Epithelial cell of esophagus (primary cell): ENCODE results near the gene GABARAP.

Source experiments
- DNase-seq: peaks from one replicate; pipeline ENCODE4 v3.0.0; 2010; ENCODE audit warnings: low read depth
- H3K4me3 ChIP-seq: 2 replicates; pipeline ENCODE4 v1.5.1; 2011; ENCODE audit warnings: mild to moderate bottlenecking, low read length, control low read depth
- CTCF ChIP-seq: IDR thresholded peaks from 2 replicates; pipeline ENCODE4 v1.5.1; 2011; ENCODE audit warnings: low read depth, mild to moderate bottlenecking, low read length, control low read depth, inconsistent platforms; ENCODE audit not compliant: insufficient read depth; ENCODE audit errors: missing control alignments

Gene GABARAP

GRCh38 chr17:7205561-7205960 is 36.7 kb downstream of the GABARAP start:
- DNase-seq: no peak
- no peak for TF ChIP-seq CTCF
- peak overlapping the region; percentile 45 for H3K4me3 ChIP-seq

GRCh38 chr17:7204828-7205461 is 37.3 kb downstream of the GABARAP start:
- TF ChIP-seq CTCF: no peak
- peak; percentile 62 for DNase-seq
- peak overlapping the region; percentile 45 for H3K4me3 ChIP-seq

DNA sequence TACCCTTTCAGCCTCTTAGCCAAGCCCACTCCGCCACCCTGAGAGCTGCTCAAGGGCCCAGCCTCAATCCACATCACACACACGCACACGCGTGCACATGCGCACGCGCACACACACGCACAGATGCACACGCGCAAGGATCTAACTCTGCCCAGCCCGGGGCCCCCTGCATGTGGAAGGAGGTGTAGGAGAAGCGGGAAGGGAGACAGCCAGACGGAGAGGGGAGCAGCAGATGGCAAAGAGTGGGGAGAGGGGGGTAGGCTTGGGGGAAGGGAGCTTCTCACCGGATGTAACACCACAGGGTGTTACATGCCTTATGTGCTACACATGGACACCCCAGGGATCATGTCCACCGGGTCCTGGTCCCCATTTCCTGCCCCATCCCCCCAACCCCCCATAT is 37.9 kb downstream of the GABARAP start:
- no peak for DNase-seq
- no peak for TF ChIP-seq CTCF
- H3K4me3 ChIP-seq: no peak overlapping the region

DNA sequence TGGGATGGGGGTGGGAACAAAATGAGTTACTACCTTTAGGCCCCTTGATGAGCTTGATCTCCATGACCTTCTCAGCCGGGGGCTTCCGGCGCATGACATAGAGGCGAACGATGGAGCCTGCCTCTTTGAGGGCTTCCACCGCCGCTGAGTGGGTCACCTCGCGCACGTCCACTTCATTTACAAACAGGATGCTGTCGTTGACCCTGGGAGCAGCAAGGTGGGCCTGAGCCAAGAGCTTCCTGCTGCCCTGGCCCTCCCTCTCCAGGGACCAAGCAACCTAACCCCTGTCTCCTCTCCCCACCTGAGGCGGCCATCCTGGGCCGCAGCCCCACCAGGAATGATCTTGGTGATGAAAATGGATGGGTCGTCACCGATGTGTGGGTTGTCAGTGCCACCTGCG is 38.9 kb downstream of the GABARAP start:
- DNase-seq: no peak
- no peak overlapping the region for H3K4me3 ChIP-seq

DNA sequence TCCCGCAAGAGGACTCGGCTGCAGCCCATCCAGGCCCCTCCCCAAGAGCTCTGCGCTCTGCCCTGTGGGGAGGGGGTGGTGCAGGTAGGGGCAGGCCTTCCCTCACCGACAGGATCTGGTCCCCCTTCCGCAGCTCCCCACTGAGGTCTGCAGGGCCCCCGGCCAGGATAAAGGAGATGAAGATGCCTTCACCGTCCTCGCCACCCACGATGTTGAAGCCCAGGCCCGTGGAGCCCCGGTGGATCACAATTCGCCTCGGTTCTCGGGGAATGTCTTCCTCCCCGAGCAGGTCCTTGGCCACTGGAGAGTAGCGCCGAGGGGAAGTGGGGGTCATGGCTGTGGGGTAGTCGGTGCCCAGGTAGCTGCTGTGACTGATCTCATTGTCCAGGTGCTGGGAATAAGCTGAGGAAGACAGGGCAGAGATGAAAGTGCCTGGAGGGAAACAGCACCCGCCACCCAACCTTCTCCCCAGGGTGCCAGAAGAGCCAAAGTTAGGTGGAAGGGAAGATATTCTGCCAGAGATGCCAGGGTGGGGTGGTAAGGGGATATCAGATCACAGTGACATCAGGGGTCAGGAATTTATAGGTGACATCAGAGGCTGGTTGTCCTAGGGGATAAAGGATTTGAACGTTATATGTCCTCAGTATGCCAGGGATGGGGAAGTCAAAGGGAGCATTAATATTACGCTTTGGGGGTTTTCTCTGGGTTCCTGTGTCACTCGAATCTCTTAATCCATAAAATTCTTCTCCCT is 45.4 kb downstream of the GABARAP start:
- H3K4me3 ChIP-seq: no peak overlapping the region
- TF ChIP-seq CTCF: no peak
- no peak for DNase-seq

More for the DNA sequence above, 38.9 kb downstream of the GABARAP start:
- TF ChIP-seq CTCF: no peak

DNA sequence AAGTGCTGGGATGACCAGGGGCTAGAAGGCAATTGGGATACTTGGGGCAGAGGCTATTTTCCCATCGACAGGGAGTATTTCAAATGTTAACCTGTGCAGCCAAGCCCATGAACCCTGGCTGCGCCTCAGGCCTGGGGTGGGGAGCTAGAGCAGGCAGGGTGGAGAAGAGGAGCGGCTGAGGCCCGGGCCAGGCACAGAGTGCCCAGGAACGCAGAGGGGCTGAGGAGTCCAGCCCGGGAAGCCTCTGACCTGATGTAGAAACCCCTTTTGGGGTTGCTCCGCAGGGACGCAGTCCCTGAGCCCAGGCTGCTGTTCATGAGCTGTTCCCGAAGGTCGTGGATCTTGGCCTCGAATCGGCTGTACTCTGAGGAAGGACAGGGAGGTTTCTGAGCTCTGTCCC is 46.3 kb downstream of the GABARAP start:
- TF ChIP-seq CTCF: no peak
- DNase-seq: no peak
- H3K4me3 ChIP-seq: no peak overlapping the region

- TF ChIP-seq CTCF: no peak
These were observed 49.8 kb downstream of the GABARAP start for GRCh38 chr17:7192271-7192937.

More at GRCh38 chr17:7192271-7192937, 49.8 kb downstream of the GABARAP start:
- DNase-seq: no peak
- no peak overlapping the region for H3K4me3 ChIP-seq
